ENCODE data around the gene TCF7L1.
"Not testable (repeated sequence)": the region's sequence is repeated elsewhere in the genome, so short reads cannot be mapped to it uniquely, and the experiment has no call there.

Gene TCF7L1

DNA sequence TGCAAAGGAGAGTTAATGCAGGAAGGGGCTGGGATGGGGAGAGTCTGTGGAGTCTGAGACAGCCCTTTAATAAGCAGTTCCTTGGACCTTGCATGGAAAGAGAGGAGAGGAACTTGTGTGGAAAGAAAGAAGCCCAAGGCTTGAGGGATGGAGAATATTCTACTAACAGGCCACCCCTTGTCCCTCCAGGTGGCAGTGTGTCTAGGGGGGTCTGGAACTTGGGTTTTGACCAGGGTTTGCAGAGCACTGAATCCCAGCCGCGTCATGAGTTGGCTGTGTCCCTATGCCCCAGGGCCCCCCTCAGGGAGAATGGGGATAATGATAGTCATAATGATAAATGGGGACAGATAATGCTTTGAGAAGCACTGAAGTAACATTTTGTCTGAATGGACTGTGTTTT, 15.0 kb downstream of the TCF7L1 start:
- Histone ChIP-seq H3K27ac (ENCODE audit: low read length) (no peak overlapping the region), H3K36me3 (replicated peaks; ENCODE audit: low read depth, low read length) (no peaks in the 10 kb centered on the region), H3K9me3 (ENCODE audit: insufficient read depth, low read length) (no peaks in the 10 kb centered on the region), H3K79me2 (ENCODE audit: low read length) (no peaks in the 10 kb centered on the region), H4K20me1 (ENCODE audit: insufficient read depth, low read length) (no peaks in the 10 kb centered on the region), H3K4me1 (ENCODE audit: low read length) (no peaks in the 10 kb centered on the region), H3K27me3 (ENCODE audit: low read depth, low read length) (peaks cover 6% of the 10 kb centered on the region; the same call in 1 of the 2 replicates), H3K4me2 (ENCODE audit: low read length) (no peak overlapping the region), H2AFZ (ENCODE audit: low read depth, low read length) (no peak overlapping the region), H3K9ac (ENCODE audit: low read length) (no peak overlapping the region), H3K4me3 (ENCODE audit: low read length) (no peak overlapping the region)
- TF ChIP-seq, protein P1, sequence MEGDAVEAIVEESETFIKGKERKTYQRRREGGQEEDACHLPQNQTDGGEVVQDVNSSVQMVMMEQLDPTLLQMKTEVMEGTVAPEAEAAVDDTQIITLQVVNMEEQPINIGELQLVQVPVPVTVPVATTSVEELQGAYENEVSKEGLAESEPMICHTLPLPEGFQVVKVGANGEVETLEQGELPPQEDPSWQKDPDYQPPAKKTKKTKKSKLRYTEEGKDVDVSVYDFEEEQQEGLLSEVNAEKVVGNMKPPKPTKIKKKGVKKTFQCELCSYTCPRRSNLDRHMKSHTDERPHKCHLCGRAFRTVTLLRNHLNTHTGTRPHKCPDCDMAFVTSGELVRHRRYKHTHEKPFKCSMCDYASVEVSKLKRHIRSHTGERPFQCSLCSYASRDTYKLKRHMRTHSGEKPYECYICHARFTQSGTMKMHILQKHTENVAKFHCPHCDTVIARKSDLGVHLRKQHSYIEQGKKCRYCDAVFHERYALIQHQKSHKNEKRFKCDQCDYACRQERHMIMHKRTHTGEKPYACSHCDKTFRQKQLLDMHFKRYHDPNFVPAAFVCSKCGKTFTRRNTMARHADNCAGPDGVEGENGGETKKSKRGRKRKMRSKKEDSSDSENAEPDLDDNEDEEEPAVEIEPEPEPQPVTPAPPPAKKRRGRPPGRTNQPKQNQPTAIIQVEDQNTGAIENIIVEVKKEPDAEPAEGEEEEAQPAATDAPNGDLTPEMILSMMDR (IDR thresholded peaks at IDR 0.05; ENCODE audit: low read depth, low read length) = no peak
- TF ChIP-seq EZH2phosphoT487 (IDR thresholded peaks at IDR 0.05; ENCODE audit: low read depth) = no peak

DNA sequence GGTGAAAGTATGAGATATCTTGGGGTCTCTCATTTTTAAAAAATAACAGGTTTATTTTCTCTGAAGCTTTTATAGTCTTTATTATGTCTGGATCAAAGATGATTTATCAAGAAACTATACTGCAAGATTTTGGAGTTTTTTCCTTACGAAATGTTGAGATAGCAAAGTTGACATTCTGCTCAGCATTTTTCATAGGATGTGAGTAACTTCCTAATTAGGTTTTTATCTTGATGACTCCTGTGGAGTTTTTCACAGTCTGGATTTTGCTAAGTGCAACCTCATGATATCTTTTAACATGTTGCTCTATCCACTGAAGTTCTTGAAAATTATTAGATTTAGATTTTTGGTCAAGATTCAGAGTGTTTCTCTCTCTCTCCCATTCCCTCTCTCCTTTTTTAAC, 17.8 kb downstream of the TCF7L1 start:
- H3K9ac ChIP-seq (ENCODE audit: low read length) = no peak overlapping the region
- no peaks in the 10 kb centered on the region for H3K4me1 ChIP-seq (ENCODE audit: low read length)
- H3K27me3 ChIP-seq (ENCODE audit: low read depth, low read length) = 0 out of 2 replicates have a peak, but pooled peaks cover 3% of the 10 kb centered on the region
- H3K9me3 ChIP-seq (ENCODE audit: insufficient read depth, low read length) = no peaks in the 10 kb centered on the region
- no peaks in the 10 kb centered on the region for H3K79me2 ChIP-seq (ENCODE audit: low read length)
- no peaks in the 10 kb centered on the region for H3K36me3 ChIP-seq (replicated peaks; ENCODE audit: low read depth, low read length)
- H3K4me2 ChIP-seq (ENCODE audit: low read length) = no peak overlapping the region
- H3K4me3 ChIP-seq (ENCODE audit: low read length) = no peak overlapping the region
- no peaks in the 10 kb centered on the region for H4K20me1 ChIP-seq (ENCODE audit: insufficient read depth, low read length)
- no peak for TF ChIP-seq EZH2phosphoT487 (IDR thresholded peaks at IDR 0.05; ENCODE audit: low read depth)
- TF ChIP-seq, protein P1 (IDR thresholded peaks at IDR 0.05; ENCODE audit: low read depth, low read length) = no peak
- no peak overlapping the region for H3K27ac ChIP-seq (ENCODE audit: low read length)
- no peak overlapping the region for H2AFZ ChIP-seq (ENCODE audit: low read depth, low read length)

DNA sequence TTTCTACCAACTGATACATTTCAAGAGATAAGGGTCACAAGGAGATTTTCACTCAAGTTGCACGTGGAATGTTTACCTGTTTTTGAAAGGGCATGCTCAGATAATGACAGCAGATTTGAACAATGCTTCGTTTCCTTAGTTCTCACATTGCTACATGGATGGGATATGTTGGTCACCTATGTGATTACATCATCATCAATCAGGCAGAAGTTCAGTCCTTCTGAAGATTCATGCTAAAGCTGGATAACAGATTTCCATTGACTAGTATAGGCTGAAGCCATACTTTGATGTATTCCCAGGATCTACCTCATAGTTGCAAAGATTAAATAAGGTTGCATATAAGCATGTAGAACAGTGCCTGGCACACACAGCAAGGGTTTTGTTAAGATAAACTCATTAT, 19.7 kb downstream of the TCF7L1 start:
- Histone ChIP-seq H3K9ac (ENCODE audit: low read length) (no peak overlapping the region), H3K27me3 (ENCODE audit: low read depth, low read length) (0 out of 2 replicates have a peak, but pooled peaks cover 3% of the 10 kb centered on the region), H4K20me1 (ENCODE audit: insufficient read depth, low read length) (no peaks in the 10 kb centered on the region), H3K79me2 (ENCODE audit: low read length) (no peaks in the 10 kb centered on the region), H2AFZ (ENCODE audit: low read depth, low read length) (no peak overlapping the region), H3K4me1 (ENCODE audit: low read length) (no peaks in the 10 kb centered on the region), H3K9me3 (ENCODE audit: insufficient read depth, low read length) (no peaks in the 10 kb centered on the region), H3K36me3 (replicated peaks; ENCODE audit: low read depth, low read length) (no peaks in the 10 kb centered on the region), H3K27ac (ENCODE audit: low read length) (no peak overlapping the region), H3K4me3 (ENCODE audit: low read length) (no peak overlapping the region), H3K4me2 (ENCODE audit: low read length) (no peak overlapping the region)
- no peak for TF ChIP-seq EZH2phosphoT487 (IDR thresholded peaks at IDR 0.05; ENCODE audit: low read depth)
- TF ChIP-seq, protein P1 (IDR thresholded peaks at IDR 0.05; ENCODE audit: low read depth, low read length) = no peak

DNA sequence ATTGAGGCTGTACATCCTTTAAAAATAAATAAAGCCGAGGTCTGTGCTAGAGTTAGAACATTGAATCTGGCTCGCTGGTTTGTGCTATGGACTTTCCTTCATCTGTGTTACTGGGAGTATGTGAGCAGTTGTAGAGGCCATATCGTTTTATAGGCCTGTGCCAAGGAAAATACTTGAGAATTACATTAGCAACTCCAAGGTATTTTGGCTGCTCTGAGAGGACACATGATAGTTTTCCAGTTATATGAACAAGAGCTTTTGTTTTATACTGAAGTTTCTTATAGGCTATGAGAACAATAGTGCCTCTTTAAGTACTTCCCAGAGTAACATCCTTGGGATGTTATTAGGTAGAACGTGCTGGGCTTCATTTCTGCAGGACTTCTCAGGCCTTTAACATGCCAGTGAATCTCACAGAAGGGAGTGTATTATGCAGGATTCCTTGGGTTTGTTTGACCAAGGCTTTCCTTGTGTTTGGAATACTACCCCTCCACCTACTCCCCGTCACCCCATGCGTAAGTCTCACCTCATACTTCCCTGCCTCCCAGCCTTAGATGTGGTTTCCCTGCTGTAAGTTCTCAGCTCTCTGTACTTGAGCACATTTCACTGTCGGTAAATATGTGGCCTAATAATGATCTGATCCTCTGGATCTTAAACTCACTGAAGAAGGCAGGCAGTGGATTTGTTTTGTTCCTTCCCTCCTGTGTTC, 21.0 kb downstream of the TCF7L1 start:
- Histone ChIP-seq H3K4me1 (ENCODE audit: low read length) (no peaks in the 10 kb centered on the region), H3K4me2 (ENCODE audit: low read length) (no peak overlapping the region), H3K27ac (ENCODE audit: low read length) (no peak overlapping the region), H3K36me3 (replicated peaks; ENCODE audit: low read depth, low read length) (no peaks in the 10 kb centered on the region), H3K9ac (ENCODE audit: low read length) (no peak overlapping the region), H2AFZ (ENCODE audit: low read depth, low read length) (no peak overlapping the region), H3K79me2 (ENCODE audit: low read length) (no peaks in the 10 kb centered on the region), H3K27me3 (ENCODE audit: low read depth, low read length) (0 out of 2 replicates have a peak, but pooled peaks cover 3% of the 10 kb centered on the region), H3K4me3 (ENCODE audit: low read length) (no peak overlapping the region), H4K20me1 (ENCODE audit: insufficient read depth, low read length) (no peaks in the 10 kb centered on the region), H3K9me3 (ENCODE audit: insufficient read depth, low read length) (no peaks in the 10 kb centered on the region)
- no peak for TF ChIP-seq EZH2phosphoT487 (IDR thresholded peaks at IDR 0.05; ENCODE audit: low read depth)
- TF ChIP-seq, protein P1 (IDR thresholded peaks at IDR 0.05; ENCODE audit: low read depth, low read length) = no peak

DNA sequence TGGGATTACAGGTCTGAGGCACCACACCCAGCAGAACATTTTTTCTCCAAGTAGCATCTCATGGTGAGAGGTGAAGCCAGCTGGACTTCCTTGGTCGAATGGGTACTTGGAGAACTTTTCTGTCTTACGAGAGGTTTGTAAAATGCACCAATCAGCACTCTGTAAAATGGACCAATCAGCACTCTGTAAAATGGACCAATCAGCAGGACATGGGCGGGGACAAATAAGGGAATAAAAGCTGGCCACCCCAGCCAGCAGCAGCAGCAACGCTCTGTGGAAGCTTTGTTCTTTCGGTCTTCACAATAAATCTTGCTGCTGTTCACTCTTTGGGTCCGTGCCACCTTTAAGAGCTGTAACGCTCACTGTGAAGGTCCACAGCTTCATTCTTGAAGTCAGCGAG, 21.9 kb downstream of the TCF7L1 start:
- H3K27ac ChIP-seq (ENCODE audit: low read length); H4K20me1 ChIP-seq (ENCODE audit: insufficient read depth, low read length); H3K4me2 ChIP-seq (ENCODE audit: low read length); H3K9ac ChIP-seq (ENCODE audit: low read length); H3K4me3 ChIP-seq (ENCODE audit: low read length); H3K4me1 ChIP-seq (ENCODE audit: low read length); H3K27me3 ChIP-seq (ENCODE audit: low read depth, low read length); H3K9me3 ChIP-seq (ENCODE audit: insufficient read depth, low read length); H2AFZ ChIP-seq (ENCODE audit: low read depth, low read length); H3K36me3 ChIP-seq (replicated peaks; ENCODE audit: low read depth, low read length); H3K79me2 ChIP-seq (ENCODE audit: low read length): not testable (repeated sequence)
